ENCODE data around the gene PTK7. TPM values are rescaled to one million over a fixed set of nuclear protein-coding genes. Genes with fewer than 3 reads are reported as not detected.

Gene PTK7
- total and polyA plus RNA-seq, 2 donors (not counting 3 experiments of a cell fraction or from before 2014, with no cell fraction given) = 41.9 to 65.6 TPM

GRCh38 chr6:43043310-43043709 lies 32.8 kb upstream of the PTK7 start:
- ChIA-PET CTCF (no interaction called here), POLR2A (no interaction called here)
- no peak for TF ChIP-seq JUN (IDR thresholded peaks at IDR 0.05; ENCODE audit: borderline replicate concordance, insufficient read depth, insufficient read length, low read depth)
- no peak for TF ChIP-seq EZH2 (IDR thresholded peaks at IDR 0.05; ENCODE audit: borderline replicate concordance, low read depth, low read length, severe bottlenecking)
- no peak for TF ChIP-seq GATA2 (IDR thresholded peaks at IDR 0.05; ENCODE audit: insufficient read depth, insufficient read length, low read depth, low read length)
- TF ChIP-seq CTCF (IDR thresholded peaks at IDR 0.05; ENCODE audit: extremely low read depth in 1 of 2, insufficient read depth in 1 of 2, low read depth in 1 of 2, low read length in 2 of 2) = no peak
- no peak for TF ChIP-seq POLR2AphosphoS5 (IDR thresholded peaks at IDR 0.05; ENCODE audit: insufficient read depth, low read depth, low read length)
- TF ChIP-seq, protein P1, sequence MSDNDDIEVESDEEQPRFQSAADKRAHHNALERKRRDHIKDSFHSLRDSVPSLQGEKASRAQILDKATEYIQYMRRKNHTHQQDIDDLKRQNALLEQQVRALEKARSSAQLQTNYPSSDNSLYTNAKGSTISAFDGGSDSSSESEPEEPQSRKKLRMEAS (IDR thresholded peaks at IDR 0.05; ENCODE audit: insufficient read depth, insufficient read length) = no peak
- TF ChIP-seq FOS (IDR thresholded peaks at IDR 0.05; ENCODE audit: borderline replicate concordance, insufficient read depth, low read length) = no peak
- TF ChIP-seq MYC (IDR thresholded peaks at IDR 0.05; ENCODE audit: low read depth, low read length) = no peak
- TF ChIP-seq POLR2A (IDR thresholded peaks at IDR 0.05; ENCODE audit: low read depth, low read length) = no peak

More at GRCh38 chr6:43043310-43043709, 32.8 kb upstream of the PTK7 start:
- FAIRE-seq (no peak), DNase-seq (ENCODE audit: low read depth, low spot score) (no peak)
- no peak overlapping the region for H3K4me2 ChIP-seq (ENCODE audit: insufficient read depth, low read length)
- H4K20me1 ChIP-seq (replicated peaks; ENCODE audit: control insufficient read depth, extremely low read depth, insufficient read depth, low read length) = no peaks in the 10 kb centered on the region
- no peak overlapping the region for H3K27ac ChIP-seq (ENCODE audit: insufficient read depth, low read depth, low read length)
- no peak overlapping the region for H2AFZ ChIP-seq (ENCODE audit: low read depth, low read length)
- H3K79me2 ChIP-seq (ENCODE audit: control insufficient read depth, insufficient read depth, low read length) = no peaks in the 10 kb centered on the region
- dilution Hi-C loops (cut with MboI; ENCODE audit: extremely low pct_ligation_motif_present, low sequenced_read_pairs) = no loop called here
- BruUV-seq (replicated peaks) = no TSS peak
- H3K9me1 ChIP-seq (replicated peaks; ENCODE audit: control insufficient read depth, extremely low read depth, insufficient read depth, low read length) = no peaks in the 10 kb centered on the region
- no peak overlapping the region for H3K9ac ChIP-seq (replicated peaks; ENCODE audit: extremely low read depth, insufficient read depth, low read length)
- no peak overlapping the region for H3K4me3 ChIP-seq (replicated peaks in 1 of 3; ENCODE audit: insufficient read depth in 1 of 3, low read depth in 1 of 3, low read length in 3 of 3)
- peaks cover 2 to 56% of the 10 kb centered on the region in 2 experiments for H3K36me3 ChIP-seq (ENCODE audit: control insufficient read depth in 2 of 2, extremely low read depth in 1 of 2, insufficient read depth in 2 of 2, low read length in 2 of 2)
- no peaks in the 10 kb centered on the region for H3K27me3 ChIP-seq (ENCODE audit: control insufficient read depth in 2 of 2, insufficient read depth in 2 of 2, low read length in 2 of 2)
- no peaks in the 10 kb centered on the region for H3K4me1 ChIP-seq (ENCODE audit: control insufficient read depth, extremely low read depth, insufficient read depth, low read length)
- no peaks in the 10 kb centered on the region for H3K9me3 ChIP-seq (replicated peaks; ENCODE audit: control insufficient read depth, insufficient read depth, low read length)
- intact Hi-C loops (cut with micrococcal nuclease) = no loop called here
